ENCODE measurements around the gene STK11IP. TPM values are rescaled to one million over a fixed set of nuclear protein-coding genes. Genes with fewer than 3 reads are reported as not detected.

The STK11IP gene
- total RNA-seq, result 13.1 and 15.6 TPM in 2 replicates

GRCh38 chr2:219597552-219598307 is at the start of gene STK11IP:
STK11IP (plus strand) TSS chr2:219597857; CDS start chr2:219598120, 263 bp downstream.

DNA sequence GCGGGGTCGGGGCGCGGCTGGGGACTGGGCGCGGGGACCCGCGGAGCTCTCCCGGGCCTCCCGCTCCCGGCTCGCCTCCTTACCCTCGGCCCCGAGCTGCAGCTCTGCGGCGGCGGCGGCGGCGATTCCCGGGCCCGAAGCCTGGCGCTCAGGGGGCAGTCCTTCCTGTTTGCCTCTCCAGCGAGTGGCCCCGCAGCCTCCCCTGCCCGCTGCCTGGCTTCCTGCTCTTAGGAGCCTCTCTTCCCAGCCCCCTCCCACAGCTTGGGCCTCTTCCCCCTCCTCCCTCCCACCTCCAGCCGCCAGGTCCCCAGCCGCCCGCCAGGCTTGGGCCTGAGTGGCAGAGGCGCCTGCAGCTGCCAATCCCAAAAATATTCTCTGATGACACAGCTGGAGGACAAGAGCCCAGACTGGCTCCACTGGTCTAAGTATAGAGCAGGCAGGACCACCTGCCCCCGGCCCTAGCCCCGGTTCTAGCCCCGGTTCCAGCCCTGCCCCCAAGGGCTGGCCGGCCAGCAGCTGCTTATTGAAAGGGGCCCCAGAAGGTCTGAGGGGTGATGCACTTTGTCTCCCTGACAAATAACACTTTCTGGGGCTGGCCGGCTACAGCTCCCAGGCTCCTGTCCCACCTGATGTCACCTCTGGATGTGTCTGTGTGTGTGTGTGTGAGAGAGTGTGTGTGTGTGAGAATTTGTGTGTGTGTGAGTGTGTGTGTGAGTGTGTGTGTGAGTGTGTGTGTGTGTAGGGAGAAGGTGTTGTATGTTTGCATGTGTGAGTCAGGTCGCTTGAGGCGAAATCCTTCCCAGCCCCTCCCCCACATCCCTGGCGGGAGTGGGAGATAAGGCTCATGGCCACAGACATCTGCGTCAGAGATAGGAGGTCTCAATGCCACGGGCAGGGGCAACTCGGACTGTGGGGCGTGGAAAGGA is 26.1 kb upstream of the STK11IP start, which contains the start of gene OBSL1:
Gene OBSL1, minus strand, starts transcription at position 229 of the 926 bp plus-strand sequence. CDS start 307 bp downstream, outside the sequence.

GRCh38 chr2:219572237-219573001 is 25.2 kb upstream of the STK11IP start, which contains the start of gene INHA:
INHA (plus strand) TSS chr2:219572310; CDS start chr2:219572375, 65 bp downstream.

DNA sequence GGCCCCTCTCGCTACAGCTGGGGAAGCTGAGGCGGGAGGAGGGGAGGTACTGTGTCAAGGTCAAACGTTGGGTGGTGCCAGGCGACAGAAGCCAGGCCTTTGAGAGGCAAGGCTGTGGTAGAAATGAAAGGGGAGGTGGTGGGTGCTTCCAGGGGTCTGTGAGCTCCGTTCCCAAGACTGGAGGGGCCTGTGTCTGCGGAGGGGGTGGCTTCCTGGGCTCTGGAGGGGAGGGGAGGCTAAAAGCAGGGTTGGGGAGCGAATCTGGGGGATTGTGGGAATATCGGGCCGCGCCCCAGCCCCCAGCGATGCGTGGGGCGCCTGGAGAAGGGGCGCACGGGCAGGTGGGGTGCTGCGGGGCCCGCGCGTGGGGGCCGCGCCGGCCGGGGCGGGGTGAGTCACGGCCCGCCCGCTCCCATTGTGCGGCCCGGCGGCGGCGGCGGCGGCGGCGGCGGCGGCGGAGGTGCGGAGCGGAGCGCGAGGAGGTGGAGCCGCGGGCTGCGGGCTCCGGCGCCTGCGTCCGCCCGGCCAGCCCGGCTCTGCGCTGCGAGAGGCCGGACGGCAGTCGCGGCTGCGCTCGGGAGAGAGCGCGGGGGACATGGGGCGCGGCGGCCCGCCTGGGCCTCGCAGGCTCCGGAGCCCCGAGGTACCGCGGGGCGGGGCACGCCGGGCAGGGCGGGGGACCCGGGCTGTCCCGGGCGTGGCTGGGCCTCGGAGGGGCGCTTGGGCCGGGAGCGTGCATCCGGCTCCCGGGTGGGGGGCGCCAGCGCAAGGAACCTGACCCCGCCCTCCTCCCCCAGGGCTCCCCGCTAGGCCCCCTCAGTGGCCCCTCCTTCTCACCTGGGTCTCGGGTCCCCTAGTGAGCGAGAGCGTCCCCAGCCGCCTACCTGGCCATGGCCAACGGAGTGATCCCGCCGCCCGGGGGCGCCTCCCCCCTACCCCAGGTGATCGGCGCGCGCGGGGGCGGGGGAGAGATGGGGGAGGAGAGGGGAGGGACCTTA is 29.7 kb downstream of the STK11IP start, which contains the start of gene SLC4A3:
Gene SLC4A3, plus strand, starts transcription at position 528 of the 998 bp plus-strand sequence. Its CDS starts 363 bp downstream, at position 891.

Other genes starting within 250 kb of the STK11IP start
- 52.6 and 57.3 TPM in 2 replicates for gene DNPEP, start 209.9 kb upstream of the STK11IP start, total RNA-seq
- gene DES, start 179.5 kb upstream of the STK11IP start, total RNA-seq, result 5.3 and 6.1 TPM in 2 replicates
- gene SPEG, start 163.0 kb upstream of the STK11IP start, total RNA-seq, result 36.2 and 61.6 TPM in 2 replicates
- gene GMPPA, start 99.0 kb upstream of the STK11IP start, total RNA-seq, result 52.9 and 67.4 TPM in 2 replicates
- gene ASIC4, start 83.4 kb upstream of the STK11IP start, total RNA-seq, result under 0.01 and 0.09 TPM in 2 replicates
- gene CHPF, start 54.0 kb upstream of the STK11IP start, total RNA-seq, result 519 and 687 TPM in 2 replicates
- gene TMEM198, start 53.8 kb upstream of the STK11IP start, total RNA-seq, result 0.88 and 1.2 TPM in 2 replicates
- 43.1 and 51.8 TPM in 2 replicates for gene OBSL1, start 26.3 kb upstream of the STK11IP start, total RNA-seq
- 0.55 TPM in 1 of 2 replicates, not detected in the other for gene INHA, start 25.5 kb upstream of the STK11IP start, total RNA-seq
- gene SLC4A3, start 29.8 kb downstream of the STK11IP start, total RNA-seq, result 2.7 and 6.6 TPM in 2 replicates

Measured in smooth muscle cell of the umbilical artery (primary cell).